HepG2 (cell line): Measurements from ENCODE around the gene CDY2B. TPM values are rescaled to one million over a fixed set of nuclear protein-coding genes. Genes with fewer than 3 reads are reported as not detected.
"Not testable (repeated sequence)": the region's sequence is repeated elsewhere in the genome, so short reads cannot be mapped to it uniquely, and the experiment has no call there.

Source experiments
- ATAC-seq: fragments of 200-7000 bp; cut with Tn5 transposase; 3 replicates; pipeline ENCODE4 v1.9.1; 2020; ENCODE audit warnings: mild to moderate bottlenecking, moderate library complexity
- BruUV-seq: library from RNA; stranded (reverse); fragments of 400-500 nt; replicated peaks from 2 replicates; lab custom pipeline; 2021; lab: Mats Ljungman, UMichigan
- CTCF ChIA-PET: fragments of 300-600 bp; formaldehyde crosslinking; extraction: SDS; loops from one replicate; lab custom pipeline; 2021; ENCODE audit warnings: low total read pairs, inconsistent platforms, low intra/inter-chr PET ratio; lab: Yijun Ruan, JAX
- POLR2A ChIA-PET: fragments of 350-600 bp; sonication (Branson Sonifier 250); formaldehyde crosslinking; loops from one replicate; lab custom pipeline; 2020; ENCODE audit warnings: antibody characterized with exemption, inconsistent platforms; lab: Yijun Ruan, JAX
- DNase-seq: peaks from one replicate; pipeline ENCODE4 v3.0.0-alpha.2; 2015; ENCODE audit warnings: low spot score
- FAIRE-seq: peaks from 3 replicates; lab custom pipeline; 2011; peaks lifted over from hg19 to GRCh38; lab: Jason Lieb, UNC
- H2AFZ ChIP-seq: one replicate; pipeline ENCODE4 v1.6.1; 2011; ENCODE audit warnings: low read length, inconsistent platforms
- H3K27ac ChIP-seq: fragments of 300-600 bp; 3 replicates; pipeline ENCODE4 v1.8.0; 2011; ENCODE audit warnings: mixed run types, mild to moderate bottlenecking, mixed read lengths, low read length, inconsistent platforms; ENCODE audit not compliant: insufficient read depth; ENCODE audit errors: extremely low read length
- H3K27me3 ChIP-seq, 2 experiments: fragments of 200-600 bp in 1 of 2; 2 replicates in 1 of 2; 3 replicates in 1 of 2; pipeline versions ENCODE4 v1.6.0 to v1.8.0; 2011; ENCODE audit warnings: low read length in 2 of 2, mild to moderate bottlenecking in 2 of 2, moderate library complexity in 2 of 2, inconsistent platforms in 1 of 2; ENCODE audit not compliant: insufficient read depth in 2 of 2, control insufficient read depth in 1 of 2
- H3K36me3 ChIP-seq, 2 experiments: fragments of 200-600 bp in 1 of 2; replicated peaks in 1 of 2; 2 replicates in 1 of 2; 3 replicates in 1 of 2; pipeline versions ENCODE4 v1.5.1 to v1.8.0; 2011; ENCODE audit warnings: low read length in 2 of 2, inconsistent platforms in 1 of 2; ENCODE audit not compliant: insufficient read depth in 2 of 2, control insufficient read depth in 1 of 2
- H3K4me1 ChIP-seq: 2 replicates; pipeline ENCODE4 v1.5.1; 2012; ENCODE audit warnings: low read length, inconsistent platforms; ENCODE audit not compliant: insufficient read depth
- H3K4me2 ChIP-seq: 2 replicates; pipeline ENCODE4 v1.6.0; 2011; ENCODE audit warnings: low read depth, low read length, inconsistent platforms
- H3K4me3 ChIP-seq, 3 experiments: fragments of 200-600 bp in 1 of 3; sonication (generic), shearing (Covaris generic) in 1 of 3; replicated peaks in 1 of 3; 2 replicates each; pipeline ENCODE4 v1.5.1; 2011 to 2016; ENCODE audit warnings: low read length in 3 of 3, inconsistent platforms in 2 of 3, low read depth in 2 of 3, mild to moderate bottlenecking in 2 of 3, control low read depth in 1 of 3, mixed read lengths in 1 of 3; ENCODE audit not compliant: insufficient read depth in 1 of 3
- H3K79me2 ChIP-seq: one replicate; pipeline ENCODE4 v1.6.1; 2011; ENCODE audit warnings: low read length, inconsistent platforms; ENCODE audit not compliant: insufficient read depth
- H3K9ac ChIP-seq: 2 replicates; pipeline ENCODE4 v1.6.0; 2011; ENCODE audit warnings: mild to moderate bottlenecking, low read depth, low read length, inconsistent platforms; ENCODE audit not compliant: insufficient read depth
- H3K9me3 ChIP-seq: 2 replicates; pipeline ENCODE4 v1.5.1; 2012; ENCODE audit warnings: mild to moderate bottlenecking, low read length
- H4K20me1 ChIP-seq: 2 replicates; pipeline ENCODE4 v1.6.0; 2011; ENCODE audit warnings: inconsistent platforms, mild to moderate bottlenecking, low read length, moderate library complexity; ENCODE audit not compliant: insufficient read depth
- WGBS: methylation state at CpG from one replicate; pipeline ENCODE4 v1.1.6; 2017; ENCODE audit warnings: low lambda C conversion rate; 5-methylcytosine and 5-hydroxymethylcytosine counted together
- in situ Hi-C: cut with HindIII; loops from 2 replicates; pipeline ENCODE4 v1.10.0; 2017; ENCODE audit warnings: low pct_unique_long_range_greater_than_20kb; ENCODE audit not compliant: extremely low pct_ligation_motif_present
- intact Hi-C: fragments of 100-400 bp; cut with micrococcal nuclease; formaldehyde crosslinking; loops from one replicate; pipeline ENCODE4 v1.10.0; 2022; ENCODE audit not compliant: unreplicated experiment
- polyA plus RNA-seq, 8 experiments: library from polyadenylated mRNA; depleted of rRNA in 3 of 8; stranded (reverse) in 7 of 8; unstranded in 1 of 8; fragments of >200 nt; fragmentation: Illumina TruSeq in 4 of 8; extraction: Trizol in 4 of 8; gene quantifications; 2 replicates each; pipeline versions ENCODE4 v1.2.1 to v1.2.3, GENCODE V29; 2011 to 2016; ENCODE audit warnings: low read depth in 4 of 8, missing spikeins in 1 of 8, mixed read lengths in 1 of 8; ENCODE audit not compliant: insufficient read depth in 1 of 8
- total RNA-seq, 5 experiments: library from RNA; depleted of rRNA; stranded (reverse); fragments of >200 nt; fragmentation: Illumina TruSeq; extraction: Trizol; gene quantifications; 2 replicates each; pipeline ENCODE4 v1.2.3, GENCODE V29; 2016; ENCODE audit warnings: low read depth in 1 of 5

CDY2B gene
- total and polyA plus RNA-seq, 2 of the 13 experiments (the other 11 are each of a cell fraction or from before 2014, with no cell fraction given) = not detected

DNA sequence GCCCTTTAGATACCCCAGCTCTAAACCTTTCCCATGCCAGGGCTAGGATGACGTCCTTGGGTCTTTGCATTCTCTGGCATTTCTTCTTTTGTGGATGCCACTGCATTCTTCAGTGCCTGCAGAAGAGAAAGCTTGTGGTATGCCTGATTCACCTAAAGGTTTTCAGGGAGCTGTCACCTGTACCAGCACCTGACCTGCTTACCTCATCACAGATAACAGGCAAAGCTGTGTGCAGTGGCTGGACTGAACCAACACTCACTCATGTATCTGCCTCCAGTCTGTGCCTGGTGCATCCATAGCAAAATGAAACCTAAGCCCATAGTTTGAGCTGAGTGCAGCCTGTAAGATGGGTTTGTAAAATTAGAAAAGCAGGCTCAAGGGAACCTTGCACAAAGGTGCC, 3.3 kb downstream of the CDY2B start:
- CTCF ChIA-PET, H3K36me3 ChIP-seq, DNase-seq, in situ Hi-C loops, FAIRE-seq, intact Hi-C loops, H3K9ac ChIP-seq, BruUV-seq, H3K27ac ChIP-seq, H3K9me3 ChIP-seq, H3K4me1 ChIP-seq, POLR2A ChIA-PET, H3K4me2 ChIP-seq, H3K4me3 ChIP-seq, H3K79me2 ChIP-seq, H3K27me3 ChIP-seq, ATAC-seq, H4K20me1 ChIP-seq, H2AFZ ChIP-seq: not testable (repeated sequence)
- no CpG with 5 or more reads among the region's 1 CpG for WGBS

DNA sequence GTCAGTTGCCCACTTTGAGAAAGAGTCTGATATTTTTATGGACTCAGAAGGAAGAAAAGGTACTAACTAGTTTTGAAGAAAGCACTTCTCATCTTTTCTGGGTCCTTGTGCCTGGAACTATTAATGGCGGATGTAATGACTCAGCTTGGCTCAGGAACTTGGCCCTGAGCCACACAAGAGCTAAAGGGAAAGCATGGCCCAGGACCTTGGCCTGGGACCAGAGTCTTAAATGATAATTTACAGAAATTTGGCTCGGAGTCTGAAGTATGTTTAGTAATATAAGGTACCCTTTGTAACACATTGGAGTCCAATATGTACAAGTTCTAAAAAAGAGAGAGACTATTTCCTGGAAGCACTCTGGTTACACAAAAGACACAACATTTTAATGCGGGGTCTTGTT, 4.6 kb downstream of the CDY2B start:
- H4K20me1 ChIP-seq, H3K9ac ChIP-seq, in situ Hi-C loops, H3K4me3 ChIP-seq, ATAC-seq, DNase-seq, H3K27me3 ChIP-seq, intact Hi-C loops, CTCF ChIA-PET, H3K27ac ChIP-seq, H3K79me2 ChIP-seq, H3K4me1 ChIP-seq, H3K36me3 ChIP-seq, BruUV-seq, FAIRE-seq, H3K4me2 ChIP-seq, H3K9me3 ChIP-seq, H2AFZ ChIP-seq, POLR2A ChIA-PET: not testable (repeated sequence)
- no CpG with 5 or more reads among the region's 3 CpGs for WGBS

DNA sequence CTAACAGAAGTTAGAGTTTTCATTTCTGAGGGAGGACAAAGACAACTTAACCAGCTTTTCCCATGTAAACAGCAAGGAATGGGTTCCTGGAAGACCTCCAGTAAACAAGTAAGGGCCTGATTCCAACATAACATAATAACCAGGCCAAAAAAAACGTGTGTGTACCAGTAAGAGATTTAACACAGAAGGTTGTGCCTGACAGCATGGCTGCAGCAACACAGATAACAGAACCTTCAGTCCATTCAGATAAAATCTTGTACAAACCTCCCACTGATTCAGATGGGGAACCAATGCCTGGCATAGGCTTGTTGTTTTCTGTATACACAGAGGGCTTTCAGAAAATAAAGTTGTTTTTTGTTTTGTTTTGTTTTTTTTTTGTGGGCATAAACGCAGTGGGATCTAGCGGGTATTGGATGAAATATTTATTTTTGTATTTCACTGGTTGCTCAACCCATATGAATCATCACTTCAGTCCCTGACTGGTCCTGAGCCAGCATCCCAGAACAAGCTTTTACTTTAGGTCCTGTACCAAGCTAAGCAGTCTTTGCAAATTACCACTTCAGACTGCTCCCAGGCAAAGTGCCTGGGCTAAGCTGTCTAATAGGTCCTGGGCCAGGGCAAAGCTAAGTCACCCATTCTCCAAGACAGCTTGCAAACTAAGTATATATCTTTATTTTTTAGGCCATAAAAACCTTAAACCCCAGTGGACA, 8.7 kb downstream of the CDY2B start:
- in situ Hi-C loops, H3K4me1 ChIP-seq, H2AFZ ChIP-seq, H3K79me2 ChIP-seq, BruUV-seq, H3K27me3 ChIP-seq, POLR2A ChIA-PET, ATAC-seq, CTCF ChIA-PET, H3K9me3 ChIP-seq, H3K36me3 ChIP-seq, H4K20me1 ChIP-seq, DNase-seq, H3K27ac ChIP-seq, H3K4me2 ChIP-seq, H3K4me3 ChIP-seq, intact Hi-C loops, FAIRE-seq, H3K9ac ChIP-seq: not testable (repeated sequence)
- WGBS = no CpG with 5 or more reads among the region's 3 CpGs

DNA sequence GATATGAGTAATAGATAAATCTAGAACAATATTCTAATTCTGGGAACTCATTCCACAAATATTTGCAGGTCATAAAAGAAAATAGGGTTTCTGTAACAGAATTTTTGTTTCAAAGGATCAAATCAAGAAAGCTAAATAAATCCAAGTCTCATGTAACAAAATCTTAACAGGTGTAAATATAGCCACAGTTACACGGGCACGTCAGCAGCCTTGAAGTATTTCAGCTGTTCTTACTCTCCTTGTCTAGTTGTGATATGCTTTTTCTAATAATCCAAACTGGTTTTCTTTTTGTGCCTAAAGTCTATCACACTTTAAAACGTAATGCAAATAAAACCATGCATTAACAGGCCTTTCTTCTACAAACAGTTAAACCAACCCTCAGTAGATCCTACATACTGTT, 9.3 kb downstream of the CDY2B start:
- H3K4me2 ChIP-seq, CTCF ChIA-PET, ATAC-seq, H3K4me3 ChIP-seq, DNase-seq, H3K9ac ChIP-seq, H3K27ac ChIP-seq, POLR2A ChIA-PET, H3K4me1 ChIP-seq, H3K79me2 ChIP-seq, H4K20me1 ChIP-seq, in situ Hi-C loops, H3K27me3 ChIP-seq, H3K36me3 ChIP-seq, intact Hi-C loops, BruUV-seq, H3K9me3 ChIP-seq, H2AFZ ChIP-seq, FAIRE-seq: not testable (repeated sequence)
- no CpG with 5 or more reads among the region's 3 CpGs for WGBS
